ENCODE measurements around the gene PTPRM. TPM values are rescaled to one million over a fixed set of nuclear protein-coding genes. Genes with fewer than 3 reads are reported as not detected.

PTPRM gene
- total and polyA plus RNA-seq, 2 of the 8 experiments (the other 6 are each of a cell fraction or from before 2014, with no cell fraction given): 4.1 to 7.0 TPM

DNA sequence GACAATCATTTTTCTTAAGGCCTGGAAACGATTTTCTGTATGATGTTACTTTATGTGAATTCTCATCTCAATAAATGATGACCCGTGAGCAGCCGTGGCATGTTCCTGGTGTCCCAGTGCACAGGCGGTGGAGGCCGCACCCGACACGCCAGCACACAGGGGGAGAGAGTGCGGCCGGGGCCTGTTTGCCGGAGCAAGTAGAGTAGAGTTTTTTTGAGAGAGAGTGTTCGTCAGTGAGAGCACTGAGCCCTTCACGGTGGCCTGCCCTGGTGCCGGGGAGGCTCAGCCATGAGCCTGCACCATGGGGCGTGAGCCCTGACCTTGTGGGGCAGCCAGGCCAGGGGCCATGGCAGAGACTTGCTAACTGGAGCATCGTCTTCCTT, 839.7 kb downstream of the PTPRM start:
- Histone ChIP-seq H3K4ac (replicated peaks; ENCODE audit: insufficient read length, low read depth, low read length) (no peak overlapping the region), H4K8ac (ENCODE audit: extremely low read depth, insufficient read depth, low read length) (no peak overlapping the region), H3K56ac (replicated peaks; ENCODE audit: insufficient read length, low read depth, low read length) (no peak overlapping the region), H4K20me1 (replicated peaks in 1 of 2; ENCODE audit: control insufficient read depth in 1 of 2, insufficient read depth in 2 of 2, low read length in 2 of 2) (no peaks in the 10 kb centered on the region), H3K79me2 (ENCODE audit: control insufficient read depth in 1 of 2, insufficient read depth in 2 of 2, low read length in 2 of 2) (no peaks in the 10 kb centered on the region), H3K4me1 (replicated peaks in 1 of 4; ENCODE audit: control insufficient read depth in 3 of 4, insufficient read depth in 4 of 4, low read length in 3 of 4) (peaks cover 0 to 4% (median 0%) of the 10 kb centered on the region in 4 experiments; a peak in 2 of 7 replicates), H4K5ac (ENCODE audit: insufficient read length, low read depth, low read length) (no peak overlapping the region), H2BK20ac (ENCODE audit: low read length) (no peak overlapping the region), H3K36me3 (ENCODE audit: control insufficient read depth in 2 of 4, insufficient read depth in 4 of 4, low read length in 3 of 4) (no peaks in the 10 kb centered on the region), H3K9ac (replicated peaks in 1 of 4; ENCODE audit: extremely low read depth in 1 of 4, low read depth in 3 of 4, low read length in 3 of 4) (no peak overlapping the region), H3K27me3 (replicated peaks in 1 of 4; ENCODE audit: control insufficient read depth in 3 of 4, extremely low read depth in 1 of 4, insufficient read depth in 3 of 4, low read length in 3 of 4) (no peaks in the 10 kb centered on the region), H2AFZ (ENCODE audit: low read length) (no peak overlapping the region), H3K27ac (ENCODE audit: low read depth, low read length) (no peak overlapping the region), H2BK15ac (ENCODE audit: low read length) (no peak overlapping the region), H3K9me3 (ENCODE audit: insufficient read depth in 2 of 2, low read depth in 1 of 2, low read length in 1 of 2) (peaks cover 2 to 9% of the 10 kb centered on the region in 2 experiments; a peak in 3 of 4 replicates), H2AK5ac (ENCODE audit: low read depth, low read length) (no peak overlapping the region), H3K23me2 (ENCODE audit: low read depth, low read length) (no peaks in the 10 kb centered on the region), H3K18ac (ENCODE audit: extremely low read depth, low read length) (no peak overlapping the region), H2BK5ac (ENCODE audit: low read depth, low read length) (no peak overlapping the region), H3K4me3 (ENCODE audit: extremely low read depth in 1 of 4, insufficient read depth in 2 of 4, low read depth in 3 of 4, low read length in 4 of 4) (no peak overlapping the region), H3K23ac (ENCODE audit: insufficient read length) (no peak overlapping the region), H4K91ac (replicated peaks; ENCODE audit: insufficient read length, low read length) (no peak overlapping the region), H3K79me1 (ENCODE audit: low read depth, low read length) (no peaks in the 10 kb centered on the region; the same call in 1 of the 2 replicates), H2BK12ac (ENCODE audit: low read depth, low read length) (no peak overlapping the region), H2BK120ac (replicated peaks; ENCODE audit: low read depth, low read length) (no peak overlapping the region), H3K4me2 (ENCODE audit: insufficient read depth in 1 of 2, low read depth in 2 of 2, low read length in 2 of 2) (no peak overlapping the region), H3K14ac (ENCODE audit: insufficient read length) (no peak overlapping the region)
- FAIRE-seq: no peak
- no peak for DNase-seq (ENCODE audit: low read depth in 1 of 2, low spot score in 2 of 2)
- CTCF ChIA-PET (ENCODE audit: partially characterized antibody): interaction anchor here (1.0 to 1.4 kb wide), 4 partner anchors 10 to 323 kb away, joined by 3 to 4 read pairs (median 4); no protein-coding TSS in a partner anchor
- TF ChIP-seq, protein P1, sequence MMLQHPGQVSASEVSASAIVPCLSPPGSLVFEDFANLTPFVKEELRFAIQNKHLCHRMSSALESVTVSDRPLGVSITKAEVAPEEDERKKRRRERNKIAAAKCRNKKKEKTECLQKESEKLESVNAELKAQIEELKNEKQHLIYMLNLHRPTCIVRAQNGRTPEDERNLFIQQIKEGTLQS (IDR thresholded peaks at IDR 0.05; ENCODE audit: insufficient read depth, low read depth, low read length): no peak
- TF ChIP-seq SIRT6 (IDR thresholded peaks at IDR 0.05; ENCODE audit: low read length) (no peak), ZNF274 (IDR thresholded peaks at IDR 0.05; ENCODE audit: borderline replicate concordance, extremely low read depth, low read length) (no peak), EZH2 (IDR thresholded peaks at IDR 0.05; ENCODE audit: low read depth, low read length, severe bottlenecking) (no peak), E2F6 (IDR thresholded peaks at IDR 0.05) (no peak), CHD1 (IDR thresholded peaks at IDR 0.05; ENCODE audit: low read depth, low read length) (no peak), JUND (IDR thresholded peaks at IDR 0.05; ENCODE audit: low read length) (no peak), CTBP2 (IDR thresholded peaks at IDR 0.05; ENCODE audit: borderline replicate concordance, insufficient read depth, insufficient read length, low read length) (no peak), GTF2F1 (IDR thresholded peaks at IDR 0.05; ENCODE audit: borderline replicate concordance, low read depth, low read length) (no peak), USF2 (IDR thresholded peaks at IDR 0.05; ENCODE audit: low read length) (no peak), KDM4A (IDR thresholded peaks at IDR 0.05; ENCODE audit: low read depth, low read length, severe bottlenecking) (no peak), SRF (IDR thresholded peaks at IDR 0.05; ENCODE audit: low read depth, low read length) (no peak)
- WGBS, 2 experiments (ENCODE audit: extremely low coverage in 1 of 2, insufficient coverage in 1 of 2, insufficient read length in 1 of 2, insufficient replicate concordance in 2 of 2, low coverage in 1 of 2, low lambda C conversion rate in 2 of 2, missing lambda C conversion rate in 1 of 2): 89% methylated on average over 15 of the region's 15 CpGs; no CpG with 5 or more reads in 1 of the 2 experiments
- POLR2A ChIA-PET (ENCODE audit: partially characterized antibody): no interaction called here
